Brain pericyte (primary cell): ENCODE measurements around the gene LOX.

ENCODE experiments used
- DNase-seq: peaks from one replicate; pipeline ENCODE4 v3.0.0-alpha.2; 2012; ENCODE audit warnings: low read depth, low spot score

Gene LOX

GRCh38 chr5:122053181-122054109 lies 24.6 kb downstream of the LOX start:
- no peak for DNase-seq

- no peak for DNase-seq
Measured at GRCh38 chr5:122051569-122051968, 26.5 kb downstream of the LOX start.

DNA sequence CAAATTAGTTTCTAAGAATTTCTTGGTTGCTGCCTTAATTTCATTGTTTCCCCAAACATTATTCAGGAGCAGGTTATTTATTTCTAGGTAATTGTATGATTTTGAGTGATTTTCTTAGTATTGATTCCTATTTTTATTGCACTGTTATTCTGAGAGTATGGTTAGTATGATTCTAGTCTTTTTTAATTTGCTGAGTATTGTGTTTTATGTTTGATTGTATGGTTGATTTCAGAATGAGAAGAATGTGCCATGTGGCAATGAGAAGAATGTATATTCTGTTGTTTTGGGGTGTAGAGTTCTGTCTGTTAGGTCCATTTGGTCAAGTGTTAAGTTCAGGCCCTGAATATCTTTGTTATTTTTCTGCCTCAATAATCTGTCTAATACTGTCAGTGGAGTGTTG lies 27.1 kb downstream of the LOX start:
- DNase-seq, result no peak

DNA sequence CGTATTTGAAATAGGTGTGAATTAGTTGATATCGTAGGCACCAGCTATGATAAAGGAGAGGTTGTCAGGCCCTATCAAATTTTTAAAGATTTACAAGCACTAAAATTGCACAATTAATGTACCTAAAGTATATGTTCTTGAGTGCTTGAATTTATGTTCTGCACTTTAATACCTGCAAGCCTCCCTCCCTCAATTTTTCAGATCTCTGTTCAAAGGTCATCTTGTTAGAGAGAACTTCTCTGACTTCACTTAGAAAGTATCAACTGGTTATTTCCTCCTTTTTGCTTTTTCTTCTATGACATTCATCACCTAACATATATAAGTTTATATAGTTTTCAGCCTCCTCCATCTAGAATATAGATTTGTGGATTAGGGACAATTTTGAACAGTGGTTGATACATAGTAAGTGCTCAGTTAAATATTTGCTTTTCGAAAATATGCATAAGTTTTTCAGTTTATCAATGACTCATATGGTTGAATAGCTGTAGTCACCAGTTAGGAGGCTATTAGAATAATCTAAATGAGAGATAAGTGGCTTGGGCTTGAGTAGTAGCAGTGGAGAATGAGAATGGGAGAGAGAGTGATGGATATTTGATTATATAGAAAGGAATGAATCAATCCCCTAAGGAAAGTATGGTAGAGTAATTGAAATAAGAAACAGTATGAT lies 37.3 kb downstream of the LOX start:
- no peak for DNase-seq

DNA sequence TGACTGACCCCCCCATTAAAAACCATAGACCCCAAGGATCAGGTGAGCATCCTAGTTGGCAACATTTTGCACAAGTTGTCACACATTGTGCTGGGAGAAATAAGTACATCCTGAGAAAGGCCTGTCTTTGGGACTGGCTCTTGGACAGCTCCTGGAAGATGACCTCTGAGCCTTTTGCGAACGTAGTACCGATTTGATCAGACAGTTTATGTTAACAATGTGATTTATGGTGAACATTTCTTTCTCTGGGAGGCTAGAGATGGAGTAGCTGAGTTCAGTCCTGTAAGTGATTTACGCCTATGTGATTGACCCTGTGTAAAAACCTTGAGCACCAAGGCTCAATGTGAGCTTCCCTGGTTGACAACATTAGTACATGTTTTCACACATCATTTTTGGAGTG lies 41.7 kb downstream of the LOX start:
- DNase-seq, result no peak

DNA sequence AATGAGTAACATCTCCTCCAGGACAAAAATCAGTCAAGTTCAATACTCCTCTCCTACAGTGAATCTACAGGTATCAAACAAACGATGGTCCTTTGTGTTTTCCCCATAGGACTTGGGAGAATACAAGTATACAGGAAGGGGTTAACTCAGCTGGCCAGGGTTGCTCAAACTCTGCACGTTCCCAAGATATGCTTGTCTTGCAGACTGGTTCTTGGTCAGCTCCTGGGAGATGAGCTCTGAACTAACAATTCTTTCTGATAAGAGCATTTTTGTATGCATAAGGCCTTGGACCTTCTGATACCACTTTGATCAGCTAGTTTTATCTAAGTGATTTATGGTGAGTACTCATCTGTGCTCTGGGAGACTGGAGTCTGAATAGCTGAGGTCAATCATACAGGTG lies 42.1 kb downstream of the LOX start:
- no peak for DNase-seq

- no peak for DNase-seq
Measured at GRCh38 chr5:122031836-122032235, 46.2 kb downstream of the LOX start.

DNA sequence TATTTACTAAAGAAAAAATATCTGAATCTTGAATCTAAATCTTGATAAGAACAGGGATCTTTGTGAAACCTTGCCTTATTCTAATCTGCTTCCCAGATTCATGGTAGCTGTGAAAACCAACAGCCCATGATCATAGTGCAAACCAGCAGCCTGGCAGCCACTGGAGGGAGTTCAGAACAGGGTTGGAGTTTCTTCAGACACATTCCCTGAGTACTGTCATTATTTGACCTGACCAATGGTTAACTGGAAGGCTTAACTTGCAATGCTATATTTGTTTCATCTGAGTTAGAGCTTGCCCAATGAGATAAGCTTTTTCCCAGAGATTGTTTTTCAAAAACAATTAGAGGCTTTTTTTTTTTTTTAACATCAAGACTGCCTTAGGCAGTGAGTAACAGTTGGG lies 47.8 kb downstream of the LOX start:
- DNase-seq, result no peak

DNA sequence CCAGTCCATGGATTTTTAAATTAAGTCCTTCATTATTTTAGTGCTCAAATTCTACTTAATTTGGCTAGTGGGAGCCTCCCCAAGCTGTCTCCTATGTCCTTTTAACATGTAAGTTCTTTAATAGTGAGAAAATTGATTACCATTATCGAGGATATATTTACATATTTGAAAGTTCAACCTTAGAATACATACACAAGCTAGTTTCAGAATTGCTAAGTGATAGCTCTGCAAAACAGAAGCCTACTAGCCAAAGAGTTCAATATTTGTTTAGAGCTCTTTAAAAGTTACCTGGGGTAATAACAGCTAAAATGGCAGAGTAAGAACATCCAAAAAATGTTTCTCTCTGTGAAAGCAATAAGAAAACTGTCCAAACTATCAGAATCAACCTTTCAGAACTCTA lies 48.2 kb downstream of the LOX start:
- no peak for DNase-seq

- DNase-seq, result no peak
Measured at GRCh38 chr5:122022966-122023365, 55.1 kb downstream of the LOX start.

- no peak for DNase-seq
Measured at GRCh38 chr5:122019919-122020590, 58.0 kb downstream of the LOX start.

DNA sequence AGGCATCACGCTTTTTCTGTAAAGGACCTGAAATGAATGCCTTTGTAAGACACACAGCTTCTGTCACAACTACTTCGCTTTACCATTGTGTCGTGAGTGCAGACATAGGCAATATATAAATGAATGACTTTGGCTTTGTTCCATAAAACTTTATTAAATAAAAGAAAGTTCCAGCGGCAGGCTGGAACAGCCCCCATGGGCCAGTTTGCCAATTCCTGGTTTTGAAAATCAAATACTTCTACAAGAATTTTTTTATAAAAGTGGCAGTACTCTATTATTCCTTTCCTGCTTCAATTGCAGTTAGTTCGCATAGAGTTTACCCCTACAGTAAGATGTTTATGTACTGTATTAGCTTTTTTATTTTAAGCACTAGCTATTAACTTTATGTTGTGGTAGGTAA lies 62.6 kb downstream of the LOX start:
- no peak for DNase-seq

- DNase-seq, result no peak
Measured at GRCh38 chr5:122014236-122014935, 63.7 kb downstream of the LOX start.
